Smooth muscle cell (in vitro differentiated cells): ENCODE data around the gene NLRC5. TPM values are rescaled to one million over a fixed set of nuclear protein-coding genes. Genes with fewer than 3 reads are reported as not detected.

Experiments used
- DNase-seq: peaks from one replicate; lab custom pipeline; 2025; ENCODE audit not compliant: unreplicated experiment; lab: John Stamatoyannopoulos, UW
- H2AFZ ChIP-seq: fragments of 200-600 bp; sonication (generic); 2 replicates; pipeline ENCODE4 v1.6.0; 2016; ENCODE audit warnings: antibody characterized with exemption, low read depth, mild to moderate bottlenecking
- H3F3A ChIP-seq: fragments of 200-600 bp; sonication (generic); 2 replicates; pipeline ENCODE4 v1.6.0; 2017; ENCODE audit warnings: antibody characterized with exemption, low read depth
- H3K27ac ChIP-seq: fragments of 200-600 bp; sonication (generic); 2 replicates; pipeline ENCODE4 v1.5.1; 2016; ENCODE audit warnings: low read depth, mild to moderate bottlenecking
- H3K27me3 ChIP-seq: fragments of 200-600 bp; sonication (generic); 2 replicates; pipeline ENCODE4 v1.6.1; 2016; ENCODE audit warnings: low read depth, mild to moderate bottlenecking
- H3K36me3 ChIP-seq: fragments of 200-600 bp; sonication (generic); 2 replicates; pipeline ENCODE4 v1.5.1; 2016; ENCODE audit warnings: low read depth
- H3K4me1 ChIP-seq: fragments of 200-600 bp; sonication (generic); 2 replicates; pipeline ENCODE4 v1.5.1; 2016; ENCODE audit warnings: low read depth
- H3K4me2 ChIP-seq: fragments of 200-600 bp; sonication (generic); 2 replicates; pipeline ENCODE4 v1.6.0; 2016; ENCODE audit warnings: mild to moderate bottlenecking
- H3K4me3 ChIP-seq: fragments of 200-600 bp; sonication (generic); 2 replicates; pipeline ENCODE4 v1.5.1; 2016; ENCODE audit warnings: mild to moderate bottlenecking
- H3K79me2 ChIP-seq: fragments of 200-600 bp; sonication (generic); 2 replicates; pipeline ENCODE4 v1.6.0; 2016; ENCODE audit warnings: low read depth, mild to moderate bottlenecking
- H3K9ac ChIP-seq: fragments of 200-600 bp; sonication (generic); 2 replicates; pipeline ENCODE4 v1.6.0; 2016; ENCODE audit warnings: low read depth
- H3K9me3 ChIP-seq: fragments of 200-600 bp; sonication (generic); replicated peaks from 2 replicates; pipeline ENCODE4 v1.5.1; 2016; ENCODE audit warnings: low read depth
- H4K20me1 ChIP-seq: fragments of 200-600 bp; sonication (generic); 2 replicates; pipeline ENCODE4 v1.6.0; 2016; ENCODE audit warnings: low read depth
- CTCF ChIP-seq: fragments of 200-600 bp; sonication (generic); IDR thresholded peaks from 2 replicates; pipeline ENCODE4 v1.5.1; 2017; ENCODE audit warnings: borderline replicate concordance, mild to moderate bottlenecking, antibody characterized with exemption; ENCODE audit not compliant: insufficient read depth, poor library complexity, severe bottlenecking
- WGBS: methylation state at CpG from one replicate; pipeline ENCODE4 v1.1.7; 2016; ENCODE audit warnings: low lambda C conversion rate; 5-methylcytosine and 5-hydroxymethylcytosine counted together
- polyA plus RNA-seq: library from polyadenylated mRNA; unstranded; fragments of >200 nt; fragmentation: Nextera tagmentation; extraction: Ambion mirVana; gene quantifications from 2 replicates; pipeline ENCODE4 v1.2.1, GENCODE V29; 2016
- total RNA-seq: library from RNA; depleted of rRNA; stranded (reverse); fragments of >200 nt; gene quantifications from 2 replicates; pipeline ENCODE4 v1.2.3, GENCODE V29; 2014

Gene NLRC5
- total and polyA plus RNA-seq, 2 experiments from 2014 or later = 4.2 to 21.4 TPM

GRCh38 chr16:57110937-57111336 is 121.6 kb downstream of the NLRC5 start:
- no peaks in the 10 kb centered on the region for H3K4me1 ChIP-seq
- no peaks in the 10 kb centered on the region for H3F3A ChIP-seq
- DNase-seq = no peak
- no peaks in the 10 kb centered on the region for H3K79me2 ChIP-seq
- no peaks in the 10 kb centered on the region for H3K9me3 ChIP-seq
- TF ChIP-seq CTCF = no peak
- H3K9ac ChIP-seq = no peak overlapping the region
- no peak overlapping the region for H3K4me2 ChIP-seq
- H3K36me3 ChIP-seq = no peaks in the 10 kb centered on the region
- no peak overlapping the region for H2AFZ ChIP-seq
- H3K27me3 ChIP-seq = no peaks in the 10 kb centered on the region
- 97% methylated on average over 4 of the region's 4 CpGs for WGBS
- H3K27ac ChIP-seq = no peak overlapping the region
- H3K4me3 ChIP-seq = no peak overlapping the region
- peaks cover 18% of the 10 kb centered on the region for H4K20me1 ChIP-seq

- H3K27ac ChIP-seq = no peak overlapping the region
- no peak overlapping the region for H3K4me2 ChIP-seq
- DNase-seq = no peak
- TF ChIP-seq CTCF = no peak
- WGBS = 97% methylated on average over 2 of the region's 2 CpGs
- H3K4me3 ChIP-seq = no peak overlapping the region
- H3K36me3 ChIP-seq = no peaks in the 10 kb centered on the region
- H4K20me1 ChIP-seq = peaks cover 17% of the 10 kb centered on the region
- H3K9ac ChIP-seq = no peak overlapping the region
- H3K79me2 ChIP-seq = no peaks in the 10 kb centered on the region
- no peak overlapping the region for H2AFZ ChIP-seq
- H3F3A ChIP-seq = no peaks in the 10 kb centered on the region
- H3K27me3 ChIP-seq = no peaks in the 10 kb centered on the region
- no peaks in the 10 kb centered on the region for H3K9me3 ChIP-seq
- no peaks in the 10 kb centered on the region for H3K4me1 ChIP-seq
Measured at GRCh38 chr16:57111420-57111819, 122.1 kb downstream of the NLRC5 start.

- Histone ChIP-seq H4K20me1 (peaks cover 13% of the 10 kb centered on the region), H3K36me3 (no peaks in the 10 kb centered on the region), H3K4me1 (no peaks in the 10 kb centered on the region), H3K27ac (no peak overlapping the region), H3K27me3 (no peaks in the 10 kb centered on the region), H3F3A (no peaks in the 10 kb centered on the region), H3K79me2 (no peaks in the 10 kb centered on the region), H2AFZ (no peak overlapping the region), H3K4me3 (no peak overlapping the region), H3K9me3 (no peaks in the 10 kb centered on the region), H3K4me2 (no peak overlapping the region), H3K9ac (no peak overlapping the region)
- 57% methylated on average over 9 of the region's 10 CpGs for WGBS
- no peak for DNase-seq
- no peak for TF ChIP-seq CTCF
Measured at GRCh38 chr16:57112403-57113041, 123.2 kb downstream of the NLRC5 start.

- H3K79me2 ChIP-seq = no peaks in the 10 kb centered on the region
- H3K27me3 ChIP-seq = no peaks in the 10 kb centered on the region
- DNase-seq = no peak
- no peaks in the 10 kb centered on the region for H3K4me1 ChIP-seq
- no peak for TF ChIP-seq CTCF
- no peak overlapping the region for H3K27ac ChIP-seq
- no peaks in the 10 kb centered on the region for H3K36me3 ChIP-seq
- no peak overlapping the region for H3K4me3 ChIP-seq
- no peaks in the 10 kb centered on the region for H3F3A ChIP-seq
- H3K9me3 ChIP-seq = no peaks in the 10 kb centered on the region
- H2AFZ ChIP-seq = no peak overlapping the region
- 90% methylated on average over 14 of the region's 14 CpGs for WGBS
- H3K9ac ChIP-seq = no peak overlapping the region
- peaks cover 13% of the 10 kb centered on the region for H4K20me1 ChIP-seq
- H3K4me2 ChIP-seq = no peak overlapping the region
Measured at GRCh38 chr16:57113042-57113453, 123.7 kb downstream of the NLRC5 start.
